ENCODE results near the gene LPIN1. TPM values are rescaled to one million over a fixed set of nuclear protein-coding genes. Genes with fewer than 3 reads are reported as not detected.

The LPIN1 gene
- total RNA-seq, 1 donor from 2014 or later = 13.8 TPM

- H3K27me3 ChIP-seq = no peaks in the 10 kb centered on the region
- TF ChIP-seq CTCF (IDR thresholded peaks at IDR 0.05) = no peak
- no peaks in the 10 kb centered on the region for H3K9me3 ChIP-seq
- H3K36me3 ChIP-seq = no peaks in the 10 kb centered on the region
- no peak for DNase-seq (ENCODE audit: low spot score in 2 of 2)
- no peak overlapping the region for H3K4me3 ChIP-seq
- H3K4me1 ChIP-seq = peaks cover 4 to 41% of the 10 kb centered on the region in 2 donors
- H3K27ac ChIP-seq = no peak overlapping the region
- intact Hi-C loops (cut with DNase I) = loop anchor here (10.0 kb wide), 2 partner anchors 595 to 965 kb away; partner anchors contain the start of genes SLC66A3 and TRIB2
Observed at GRCh38 chr2:11749646-11750349, 3.4 kb downstream of the LPIN1 start.

GRCh38 chr2:11750422-11750821, 4.0 kb downstream of the LPIN1 start:
- intact Hi-C loops (cut with DNase I) = no loop called here
- peaks cover 4 to 37% of the 10 kb centered on the region in 2 donors for H3K4me1 ChIP-seq
- H3K27me3 ChIP-seq = no peaks in the 10 kb centered on the region
- no peak for DNase-seq (ENCODE audit: low spot score in 2 of 2)
- H3K9me3 ChIP-seq = no peaks in the 10 kb centered on the region
- H3K36me3 ChIP-seq = no peaks in the 10 kb centered on the region
- no peak overlapping the region for H3K27ac ChIP-seq
- no peak overlapping the region for H3K4me3 ChIP-seq
- TF ChIP-seq CTCF (IDR thresholded peaks at IDR 0.05) = no peak

DNA sequence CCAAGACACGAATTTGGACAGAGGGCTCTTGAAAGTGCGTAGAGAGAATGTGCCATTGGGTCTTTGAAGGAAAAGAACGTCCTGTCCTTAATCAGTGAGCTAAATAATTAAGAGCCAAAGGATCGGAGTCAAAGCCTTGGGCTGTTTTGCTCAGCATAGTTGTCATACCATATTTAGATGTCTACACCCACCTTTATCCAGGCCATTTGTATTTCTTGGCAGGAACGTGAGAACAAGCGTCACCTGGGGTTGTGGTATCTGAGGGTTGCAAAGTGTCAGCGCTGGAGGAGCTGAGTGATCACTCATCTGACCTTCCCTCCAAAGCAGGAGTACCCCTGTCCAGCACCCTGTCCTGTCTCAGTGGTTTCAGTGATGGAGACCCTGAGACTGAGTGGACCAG, 4.5 kb downstream of the LPIN1 start:
- Histone ChIP-seq H3K9me3 (no peaks in the 10 kb centered on the region), H3K36me3 (no peaks in the 10 kb centered on the region), H3K4me3 (no peak overlapping the region), H3K27me3 (no peaks in the 10 kb centered on the region), H3K27ac (no peak overlapping the region), H3K4me1 (peaks cover 2 to 32% of the 10 kb centered on the region in 2 donors)
- no peak for TF ChIP-seq CTCF (IDR thresholded peaks at IDR 0.05)
- intact Hi-C loops (cut with DNase I) = no loop called here
- DNase-seq (ENCODE audit: low spot score in 2 of 2) = no peak

- no peak for DNase-seq (ENCODE audit: low spot score in 2 of 2)
- Histone ChIP-seq H3K4me1 (peaks cover 0 to 24% of the 10 kb centered on the region in 2 donors), H3K36me3 (no peaks in the 10 kb centered on the region), H3K27me3 (no peaks in the 10 kb centered on the region), H3K4me3 (no peak overlapping the region), H3K27ac (peak overlapping the region in 1 of 2 donors; percentile 57), H3K9me3 (no peaks in the 10 kb centered on the region)
- intact Hi-C loops (cut with DNase I) = no loop called here
- no peak for TF ChIP-seq CTCF (IDR thresholded peaks at IDR 0.05)
Observed at GRCh38 chr2:11752906-11753305, 6.5 kb downstream of the LPIN1 start.

- Histone ChIP-seq H3K27ac (peak overlapping the region; percentile 17 to 57), H3K9me3 (no peaks in the 10 kb centered on the region), H3K27me3 (no peaks in the 10 kb centered on the region), H3K36me3 (no peaks in the 10 kb centered on the region), H3K4me1 (peaks cover 0 to 21% of the 10 kb centered on the region in 2 donors), H3K4me3 (peak overlapping the region in 1 of 2 donors; percentile 16)
- DNase-seq (ENCODE audit: low spot score in 2 of 2) = no peak
- no peak for TF ChIP-seq CTCF (IDR thresholded peaks at IDR 0.05)
- intact Hi-C loops (cut with DNase I) = no loop called here
Observed at GRCh38 chr2:11753452-11753885, 7.0 kb downstream of the LPIN1 start.

All from ascending aorta (tissue), 2 donors.